GM04503 (cell line): ENCODE data around the gene ARMC5.
"Not testable (repeated sequence)": the region's sequence is repeated elsewhere in the genome, so short reads cannot be mapped to it uniquely, and the experiment has no call there.

Experiments
- DNase-seq: peaks from one replicate; pipeline ENCODE4 v3.0.0-alpha.2; 2012; ENCODE audit warnings: low read depth

ARMC5 gene

DNA sequence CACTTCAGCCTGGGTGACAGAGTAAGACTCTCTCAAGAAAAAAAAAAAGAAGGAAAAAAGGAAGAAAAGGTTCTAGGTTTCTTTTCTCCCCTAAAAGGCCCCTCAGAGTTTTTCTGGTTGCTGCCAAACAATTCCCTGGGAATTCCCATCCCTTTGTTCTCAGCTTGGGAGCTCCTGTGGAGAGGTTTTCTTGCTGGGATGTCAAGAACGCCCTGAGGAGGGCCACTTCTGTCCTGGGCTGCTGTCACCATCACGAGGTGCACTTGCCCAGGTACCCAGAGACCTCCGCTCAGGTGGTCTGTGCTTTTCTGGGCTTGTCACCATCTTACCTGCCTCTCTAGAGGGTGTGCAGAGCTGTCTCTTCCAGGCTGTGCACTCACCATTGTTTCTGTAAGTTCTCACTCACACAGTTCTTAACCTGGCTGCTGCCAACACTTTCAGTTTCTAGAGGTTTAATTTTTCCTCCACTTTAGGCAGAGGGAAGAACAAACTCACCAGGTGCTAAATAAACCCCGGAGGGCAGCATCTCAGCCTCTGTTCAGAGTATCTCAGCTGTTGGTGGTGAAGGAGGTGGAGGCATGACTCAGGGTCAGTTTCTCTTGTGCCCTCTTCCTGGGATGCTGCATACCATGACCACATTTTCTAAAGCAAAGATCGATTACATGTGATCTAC, 28.8 kb upstream of the ARMC5 start:
- no peak for DNase-seq

DNA sequence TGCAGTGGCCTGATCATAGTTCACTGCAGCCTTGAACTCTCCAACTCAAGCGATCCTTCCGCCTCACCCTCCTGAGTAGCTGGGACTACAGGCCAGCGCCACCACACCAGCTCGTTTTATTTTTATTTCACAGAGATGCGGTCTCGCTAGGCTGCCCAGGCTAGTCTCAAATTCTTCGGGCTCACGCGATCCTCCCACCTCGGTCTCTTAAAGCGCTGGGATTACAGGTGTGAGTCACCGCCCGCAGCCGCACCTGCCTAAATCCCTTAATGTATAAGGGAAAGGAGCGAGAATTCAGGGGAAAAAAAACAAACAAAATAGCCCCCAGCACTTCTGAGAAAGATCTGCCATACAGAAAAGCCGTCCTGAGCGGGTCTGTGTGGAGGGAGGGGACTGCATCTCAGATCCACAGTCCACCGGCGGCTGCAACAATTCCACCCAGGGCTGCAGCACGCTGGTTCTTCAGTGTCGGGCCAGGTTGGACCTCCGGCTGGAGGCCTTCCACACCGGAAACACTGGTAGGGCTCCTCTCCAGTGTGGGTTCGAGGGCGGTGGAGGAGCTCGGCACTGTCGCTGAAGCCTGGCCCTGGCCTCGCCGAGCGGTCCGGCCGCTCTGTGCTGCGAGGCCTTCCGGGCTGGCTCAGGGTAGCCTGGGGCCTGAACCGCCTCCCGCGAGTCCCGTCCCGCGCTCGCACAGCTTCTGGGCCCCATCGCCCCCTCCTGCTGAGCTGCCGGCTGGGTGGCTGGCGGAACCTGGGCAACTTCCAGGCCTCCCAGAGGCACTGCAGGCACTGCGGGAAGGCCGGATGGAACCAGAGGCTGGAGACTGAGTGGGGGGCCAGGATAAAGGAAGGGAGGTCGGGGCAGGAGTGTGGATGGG, 23.7 kb upstream of the ARMC5 start:
- DNase-seq, result no peak

DNA sequence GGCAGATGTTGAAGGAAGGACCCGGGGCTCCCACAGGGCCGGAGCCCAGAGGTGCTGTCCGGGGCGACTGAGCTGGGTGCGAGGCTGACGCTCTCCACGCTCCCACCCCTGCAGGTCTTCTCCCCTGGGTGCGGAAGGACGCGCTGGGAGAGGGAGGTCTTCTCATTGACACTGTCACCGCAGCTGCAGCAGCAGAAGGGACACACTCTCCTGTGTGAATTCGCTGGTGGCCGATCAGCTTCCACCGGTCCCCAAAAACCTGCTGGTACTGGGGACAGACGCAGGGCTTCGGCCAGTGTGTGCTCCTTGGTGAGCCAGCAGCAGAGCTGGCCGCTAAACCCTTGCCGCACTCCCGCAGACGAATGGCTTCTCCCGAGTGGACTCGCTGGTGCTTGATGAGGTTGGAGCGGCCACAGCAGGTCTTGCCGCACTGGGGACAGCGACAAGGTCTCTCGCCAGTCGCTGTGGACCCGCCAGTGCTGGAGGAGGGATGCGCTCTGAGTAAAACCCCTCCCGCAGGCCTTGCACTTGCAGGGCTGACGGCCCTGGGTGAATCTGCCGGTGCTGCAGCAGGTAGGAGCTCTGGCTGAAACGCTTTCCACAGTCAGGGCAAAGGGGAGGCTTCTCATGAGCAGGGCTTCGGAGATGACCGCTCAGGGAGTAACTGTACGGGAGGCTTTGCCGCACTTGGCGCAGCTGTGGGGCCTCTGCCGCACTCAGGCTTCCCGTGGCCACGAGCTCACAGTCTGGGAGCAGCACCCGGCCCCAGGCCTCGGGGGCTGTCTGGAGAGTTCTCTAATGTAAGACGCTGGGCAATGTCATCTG, 22.9 kb upstream of the ARMC5 start:
- DNase-seq, result no peak

DNA sequence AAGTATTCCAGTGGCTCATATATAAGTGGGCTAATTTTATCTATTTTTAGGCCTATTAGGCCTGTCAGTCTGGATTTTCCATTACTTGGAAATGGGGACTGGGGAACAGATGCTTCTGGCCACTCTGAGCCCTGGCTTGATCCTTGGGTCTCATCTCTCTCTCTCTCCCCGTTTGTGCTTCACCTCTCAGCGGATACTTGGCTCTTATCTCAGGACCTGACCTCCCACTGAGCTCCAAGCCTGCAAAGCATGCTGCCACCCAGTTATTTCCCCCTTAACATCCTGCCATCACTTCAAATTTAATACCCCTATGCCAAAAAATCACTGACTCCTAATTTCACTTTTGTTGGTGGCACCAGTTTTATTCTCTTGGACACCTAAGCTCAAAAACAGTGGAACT, 20.9 kb upstream of the ARMC5 start:
- no peak for DNase-seq

DNA sequence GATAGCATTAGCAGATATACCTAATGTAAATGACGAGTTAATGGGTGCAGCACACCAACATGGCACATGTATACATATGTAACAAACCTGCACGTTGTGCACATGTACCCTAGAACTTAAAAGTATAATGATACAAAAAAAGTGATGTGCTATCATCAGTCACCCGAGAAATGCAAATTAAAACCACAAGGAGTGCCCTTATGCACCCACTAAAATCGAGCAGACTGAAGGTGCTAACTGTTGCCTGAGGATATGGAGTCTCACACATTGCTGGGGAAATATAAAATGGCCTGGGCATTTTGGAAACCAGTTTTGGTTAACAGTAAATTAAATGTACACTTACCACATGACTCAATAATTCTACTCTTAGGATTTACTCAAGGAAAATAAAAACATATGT, 20.3 kb upstream of the ARMC5 start:
- DNase-seq, result not testable (repeated sequence)

DNA sequence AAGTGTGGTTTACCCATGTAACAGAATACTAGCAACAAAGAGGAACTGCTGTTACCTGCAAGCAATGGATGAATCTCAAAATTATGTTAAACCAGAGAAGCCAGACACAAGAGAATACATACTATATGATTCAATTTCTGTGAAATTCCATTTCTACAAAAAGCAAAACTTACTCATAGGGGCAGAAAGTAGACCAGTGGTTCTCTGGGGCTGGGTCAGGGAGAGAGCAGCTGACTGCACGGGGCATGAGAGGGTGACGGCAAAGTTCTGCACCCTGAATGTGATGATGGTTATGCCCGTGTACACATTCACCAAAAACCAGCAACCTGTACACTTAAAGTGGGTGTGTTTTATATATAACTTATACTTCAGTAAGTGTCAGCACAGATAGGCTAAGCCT, 19.8 kb upstream of the ARMC5 start:
- DNase-seq, result no peak

DNA sequence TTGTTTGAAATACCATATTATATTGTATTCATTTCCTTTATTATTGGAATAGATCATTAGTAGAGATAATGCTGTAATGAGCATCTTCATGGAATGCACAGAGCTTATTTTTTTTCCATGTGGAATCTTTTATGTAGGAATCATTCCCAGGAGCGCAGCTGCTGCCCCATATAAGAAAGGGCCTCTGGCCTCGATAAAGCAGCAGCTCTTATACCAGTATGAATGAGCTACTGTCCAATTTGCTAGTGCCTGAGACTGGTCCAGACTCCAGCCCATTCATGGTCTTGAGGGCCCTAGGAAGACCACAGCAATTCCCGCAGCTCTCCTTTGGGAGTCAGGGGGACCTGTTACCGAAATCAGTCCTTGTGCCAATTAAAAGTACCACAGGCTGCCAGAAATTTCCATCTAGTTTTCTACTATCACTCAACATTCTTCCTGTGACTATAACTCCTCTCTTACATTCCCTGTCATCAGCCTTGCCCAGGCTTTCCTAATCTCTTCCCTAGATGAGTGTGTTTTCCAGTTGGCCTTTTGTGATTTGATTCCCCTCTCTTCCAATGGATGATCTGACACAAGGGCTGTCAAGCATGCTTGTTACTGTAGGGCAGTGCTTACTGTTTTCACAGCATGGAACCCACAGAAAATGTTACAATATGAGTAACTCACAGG, 18.7 kb upstream of the ARMC5 start:
- no peak for DNase-seq

DNA sequence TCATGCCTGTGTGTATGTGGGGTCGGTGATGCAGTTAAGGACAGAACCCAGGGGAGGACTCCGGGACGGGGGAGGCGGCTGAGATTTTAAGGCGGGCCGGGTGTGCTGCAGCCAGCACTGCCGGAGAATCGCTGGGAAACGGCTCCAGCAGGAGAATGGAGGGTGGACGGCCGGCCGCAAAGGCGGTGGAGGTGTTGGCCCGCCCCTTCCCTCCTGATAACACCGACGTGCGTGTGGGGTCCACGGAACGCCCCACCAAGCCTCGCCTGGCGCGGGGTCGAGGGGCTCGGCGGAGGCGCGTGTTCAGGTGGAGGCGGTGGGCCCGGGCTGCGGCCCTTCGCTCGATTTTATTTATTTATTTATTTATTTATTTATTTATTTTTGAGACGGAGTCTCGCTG, 17.3 kb upstream of the ARMC5 start:
- no peak for DNase-seq

DNA sequence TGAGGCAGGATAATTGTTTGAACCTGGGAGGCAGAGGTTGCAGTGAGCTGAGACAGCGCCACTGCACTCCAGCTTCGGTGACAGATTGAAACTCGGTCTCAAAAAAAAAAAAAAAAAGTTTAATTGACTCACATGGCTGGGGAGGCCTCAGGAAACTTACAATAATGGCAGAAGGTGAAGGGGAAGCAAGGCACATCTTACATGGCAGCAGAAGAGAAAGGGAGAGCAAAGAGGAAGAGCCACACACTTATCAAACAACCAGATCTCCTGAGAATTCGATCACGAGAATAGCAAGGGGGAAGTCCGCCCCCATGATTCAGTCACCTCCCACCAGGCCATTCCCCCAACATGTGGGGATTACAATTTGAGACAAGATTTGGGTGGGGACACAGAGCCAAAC, 13.4 kb upstream of the ARMC5 start:
- not testable (repeated sequence) for DNase-seq

DNA sequence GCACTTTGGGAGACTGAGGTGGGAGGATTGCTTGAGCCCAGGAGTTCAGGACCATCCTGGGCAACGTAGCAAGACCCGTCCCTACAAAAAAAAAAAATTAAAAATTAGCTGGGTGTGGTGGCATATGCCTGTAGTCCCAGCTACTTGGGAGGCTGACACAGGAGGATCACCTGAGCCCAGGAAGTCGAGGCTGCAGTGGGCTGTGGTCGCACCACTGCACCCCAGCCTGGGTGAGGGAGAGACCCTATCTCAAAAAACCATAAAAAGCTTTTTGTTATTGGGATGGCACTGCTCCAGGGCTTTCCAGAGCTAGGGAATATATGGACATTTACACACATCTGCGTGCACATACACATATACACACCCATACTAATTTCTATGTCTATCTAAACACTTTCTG, 8.1 kb upstream of the ARMC5 start:
- no peak for DNase-seq

DNA sequence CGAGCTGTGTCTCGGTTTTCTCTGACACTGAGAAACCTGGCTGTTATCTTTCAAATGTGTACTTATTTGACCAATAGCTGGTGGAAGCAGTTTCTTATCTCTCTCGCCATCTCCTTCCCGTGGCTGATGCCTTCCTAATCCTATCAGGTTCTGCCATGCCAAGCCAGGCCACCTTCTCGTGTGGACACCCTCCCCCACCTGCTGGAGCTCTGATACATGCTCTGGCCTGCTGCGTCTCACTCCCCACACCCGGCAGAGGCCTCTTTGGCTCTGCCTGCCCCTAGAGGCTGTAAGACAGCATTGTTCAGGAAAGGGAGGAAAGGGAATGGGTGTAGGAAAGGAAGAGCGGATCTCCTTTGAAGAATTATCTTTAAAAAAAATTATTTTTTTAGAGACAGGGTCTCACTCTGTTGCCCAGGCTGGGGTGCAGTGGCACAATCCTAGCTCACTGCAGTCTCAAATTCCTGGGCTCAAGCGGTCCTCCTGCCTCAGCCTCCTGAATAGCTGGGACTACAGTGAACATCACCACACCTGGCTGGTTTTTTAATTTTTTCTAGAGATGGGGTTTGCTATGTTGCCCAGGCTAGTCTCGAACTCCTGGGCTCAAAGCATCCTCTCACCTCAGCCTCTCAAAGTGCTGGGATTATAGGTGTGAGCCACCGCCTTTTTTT, 7.5 kb upstream of the ARMC5 start:
- DNase-seq, result no peak

DNA sequence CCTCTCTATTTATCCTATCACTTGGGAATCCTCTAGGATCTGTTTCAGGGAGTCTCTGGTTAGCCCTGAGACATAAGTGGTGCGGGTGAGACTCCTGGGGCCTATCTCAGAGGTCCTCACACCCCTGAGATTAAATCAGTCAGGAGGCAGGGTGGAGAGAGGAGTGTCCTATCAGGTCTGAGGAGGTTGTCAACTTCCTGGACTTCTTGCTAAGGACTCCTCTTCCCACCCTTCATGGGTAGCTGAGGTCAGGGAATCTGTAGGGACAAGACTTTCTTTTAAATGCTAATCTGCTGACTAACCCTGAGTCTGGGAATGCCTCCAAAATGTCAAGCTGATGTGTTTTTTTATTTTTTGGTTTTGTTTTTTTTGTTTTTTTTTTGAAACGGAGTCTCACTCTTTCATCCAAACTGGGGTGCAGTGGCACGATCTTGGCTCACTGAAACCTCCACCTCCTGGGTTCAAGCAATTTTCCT, 6.6 kb upstream of the ARMC5 start:
- peak; percentile 91 for DNase-seq

DNA sequence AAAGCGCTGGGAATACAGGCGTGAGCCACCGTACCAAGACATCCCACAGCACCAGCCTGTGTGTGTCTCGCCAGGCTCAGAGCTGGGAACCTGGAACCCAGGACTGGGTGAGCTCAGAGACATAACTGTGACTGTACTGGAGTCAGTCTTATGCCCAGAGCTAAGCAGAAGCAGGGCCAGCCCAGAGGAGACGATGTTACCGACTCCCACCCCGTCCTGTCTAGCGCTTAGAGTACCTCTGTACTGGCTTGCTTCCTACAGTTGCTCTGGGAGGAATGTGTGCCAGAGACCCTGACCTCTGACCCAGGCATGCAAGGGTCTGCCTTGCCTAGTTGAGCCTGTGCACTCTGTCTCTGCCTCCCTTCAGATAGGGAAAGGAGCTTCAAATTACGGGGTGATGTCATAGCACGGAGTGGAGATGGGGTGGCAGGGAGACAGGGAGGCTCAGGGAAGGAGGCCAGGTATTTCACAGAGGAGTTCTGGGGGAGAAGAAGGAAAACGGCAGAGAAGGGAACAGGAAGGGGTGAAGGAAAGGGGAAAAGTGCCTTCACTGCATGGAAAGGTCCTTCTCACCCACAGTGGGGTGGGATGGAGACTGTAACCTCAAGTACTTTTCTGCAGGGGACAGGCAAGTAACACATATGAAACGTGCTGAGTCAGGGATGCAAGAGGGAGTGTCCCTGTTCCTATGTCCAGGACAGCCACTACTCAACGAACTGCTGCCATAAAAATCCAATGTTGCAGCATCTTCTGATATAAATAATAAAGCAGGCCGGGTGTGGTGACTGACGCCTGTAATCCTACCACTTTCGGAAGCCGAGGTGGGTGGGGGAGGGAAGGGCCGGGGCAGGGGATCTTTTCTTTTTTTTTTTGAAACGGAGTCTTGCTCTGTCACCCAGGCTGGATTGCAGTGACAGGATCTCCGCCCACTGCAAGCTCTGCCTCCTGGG, 5.8 kb upstream of the ARMC5 start:
- no peak for DNase-seq

DNA sequence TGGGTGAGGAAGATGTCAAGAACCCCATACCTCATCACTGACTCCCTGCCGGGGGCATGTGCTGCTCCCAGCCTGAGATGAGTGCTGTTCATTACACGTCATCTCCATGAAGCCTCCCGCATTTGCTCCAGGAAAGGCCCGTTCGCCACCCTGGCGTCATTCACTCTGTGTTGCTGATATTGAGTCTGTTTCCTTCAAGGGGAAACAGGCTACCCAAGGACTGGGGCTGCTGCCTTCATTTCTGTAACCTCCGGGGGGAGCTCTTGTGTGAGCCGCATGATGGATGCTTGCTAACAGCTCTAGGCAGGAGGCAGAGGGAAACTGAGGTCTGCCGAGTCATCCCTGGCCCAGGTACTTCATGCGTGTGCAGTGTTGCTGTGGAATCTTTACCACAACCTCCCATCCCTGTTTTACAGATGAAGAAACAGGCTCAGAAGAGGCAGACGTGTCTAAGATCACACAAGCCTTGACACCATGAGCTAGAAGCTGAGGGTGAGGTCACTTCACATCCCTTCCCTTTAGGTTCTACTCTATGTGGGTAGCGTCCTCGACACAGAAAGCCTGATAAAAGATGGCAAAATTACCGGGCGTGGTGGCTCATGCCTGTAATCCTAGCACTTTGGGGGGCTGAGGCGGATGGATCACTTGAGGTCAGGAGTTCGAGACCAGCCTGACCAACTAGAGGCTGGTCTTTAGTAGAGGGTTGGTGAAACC, 3.5 kb upstream of the ARMC5 start:
- no peak for DNase-seq

DNA sequence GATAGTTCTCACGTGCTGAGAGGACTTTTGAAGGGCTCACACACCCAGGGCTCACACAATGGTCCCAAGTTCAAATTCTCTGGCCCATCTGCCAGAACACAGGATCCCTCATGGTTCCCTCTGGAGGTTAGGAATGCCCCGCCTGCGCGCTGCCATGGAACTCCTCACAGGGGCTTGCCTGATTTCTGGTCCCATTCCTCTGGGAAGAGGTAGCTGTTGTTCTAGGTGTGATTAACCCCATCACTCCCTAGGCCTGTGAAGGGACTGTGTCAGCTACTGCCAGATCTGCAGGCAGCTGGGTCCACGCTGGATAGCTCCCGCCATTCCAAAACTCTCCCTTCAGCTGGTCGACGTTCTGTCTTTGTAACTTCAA, 2.3 kb upstream of the ARMC5 start:
- no peak for DNase-seq

DNA sequence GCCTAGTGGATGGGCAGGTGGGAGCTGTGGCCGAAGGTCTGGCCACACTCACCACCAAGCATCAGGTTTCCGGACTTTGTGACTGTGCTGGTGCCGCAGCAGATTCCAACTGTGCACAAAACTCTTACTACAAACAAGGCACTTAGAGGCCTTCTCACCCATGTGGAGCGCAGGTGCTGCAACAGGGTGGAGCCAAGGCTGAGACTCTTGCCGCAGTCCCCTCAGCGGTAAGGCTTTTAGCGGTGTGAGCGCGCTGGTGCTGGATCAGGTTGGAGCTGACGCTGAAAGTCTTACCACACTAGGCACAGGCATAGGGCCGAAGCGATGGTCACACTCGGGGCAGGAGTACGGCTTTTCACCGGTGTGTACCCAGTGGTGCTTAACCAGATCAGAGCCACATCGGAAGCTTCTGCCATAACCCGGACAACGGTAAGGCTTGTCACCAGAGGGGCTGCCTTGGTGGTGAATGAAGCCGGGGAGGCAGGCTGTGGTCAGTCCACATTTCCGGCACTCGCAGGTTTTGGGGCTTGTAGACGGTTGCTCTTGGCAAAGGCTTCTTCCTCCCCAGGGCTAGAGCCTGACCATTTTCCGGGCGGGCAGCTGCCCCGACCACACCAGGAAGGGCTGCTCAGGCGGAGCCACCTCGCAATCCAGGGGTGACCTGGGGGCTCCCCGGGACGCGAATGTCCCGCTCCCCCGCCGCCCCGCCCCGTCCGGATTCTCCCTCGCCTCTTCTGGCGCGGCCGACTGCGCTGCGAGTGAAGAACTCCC, 1.0 kb upstream of the ARMC5 start:
- DNase-seq, result no peak

DNA sequence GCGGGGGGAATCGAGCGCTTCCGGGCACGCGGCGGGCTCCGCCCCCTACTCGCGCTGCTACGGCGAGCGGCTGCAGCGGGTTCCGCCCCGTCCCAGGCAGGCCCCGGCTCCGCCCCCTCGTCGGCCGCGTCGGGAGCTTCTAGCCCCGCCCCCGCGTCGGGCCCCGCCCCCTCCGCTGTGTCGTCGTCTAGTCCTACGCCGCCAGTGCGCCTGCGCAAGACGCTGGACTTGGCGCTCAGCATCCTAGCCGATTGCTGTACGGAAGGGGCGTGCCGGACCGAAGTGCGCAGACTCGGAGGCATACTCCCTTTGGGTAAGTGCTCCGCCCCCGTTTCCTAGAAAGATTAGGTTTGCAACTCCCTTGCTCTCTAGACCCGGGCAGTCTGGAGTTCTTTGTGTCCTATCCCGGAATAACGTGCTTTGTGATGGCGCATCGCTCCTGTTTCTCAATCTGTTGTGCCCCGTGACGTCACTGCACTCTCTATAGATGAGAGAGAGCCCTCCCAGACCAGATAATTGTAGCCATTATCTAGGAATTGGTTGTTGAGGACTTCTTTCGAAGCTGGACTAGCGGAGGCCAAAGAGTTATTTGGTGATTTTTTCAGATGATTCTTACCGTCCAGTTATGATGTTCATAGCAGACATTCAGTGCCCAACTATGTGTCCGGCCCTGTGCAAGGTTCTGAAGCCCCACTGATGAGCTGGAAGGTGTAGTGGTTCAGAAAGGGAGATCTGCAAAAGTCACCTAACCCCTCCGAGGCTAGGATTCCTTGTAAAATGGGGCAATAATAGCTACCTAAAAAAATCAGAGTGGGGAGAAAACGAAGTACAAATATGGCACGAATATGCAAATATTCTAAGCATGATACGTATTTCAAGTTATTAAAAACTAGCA, 633 bp downstream of the ARMC5 start:
- peak; percentile 90 for DNase-seq

DNA sequence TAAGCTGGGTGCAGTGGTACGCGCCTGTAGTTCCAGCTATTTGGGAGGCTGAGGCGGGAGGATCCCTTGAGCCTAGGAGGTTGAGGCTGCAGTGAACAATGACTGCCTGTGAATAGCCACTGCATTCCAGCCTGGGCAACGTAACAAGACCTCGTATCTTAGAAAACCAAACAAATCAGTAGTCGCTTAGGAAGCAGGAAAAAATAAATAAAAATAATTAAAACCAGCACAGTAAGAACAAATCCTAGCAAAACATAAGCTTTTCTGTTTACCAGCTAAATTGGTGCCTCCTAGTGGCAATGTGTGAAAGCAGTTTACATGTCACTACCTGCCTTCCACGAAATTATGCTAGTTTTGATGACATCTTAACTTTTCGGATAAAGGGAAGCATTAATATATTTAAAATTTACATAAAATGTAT, 1.3 kb downstream of the ARMC5 start:
- DNase-seq, result peak; percentile 63
